Stimulated activated CD8-positive, alpha-beta memory T cell treated with anti-CD3 and anti-CD28 coated beads, Interleukin-4, amount 100 ng/mL, for 48 hours (primary cell): ENCODE results near the gene SIRT6.
A peak's percentile ranks its signal among the peaks of the same experiment; 100 is the strongest.
"Not testable (repeated sequence)": the region's sequence is repeated elsewhere in the genome, so short reads cannot be mapped to it uniquely, and the experiment has no call there.

ENCODE experiments used
- DNase-seq: peaks from one replicate; pipeline ENCODE4 v3.0.0-alpha.2; 2020

Gene SIRT6

DNA sequence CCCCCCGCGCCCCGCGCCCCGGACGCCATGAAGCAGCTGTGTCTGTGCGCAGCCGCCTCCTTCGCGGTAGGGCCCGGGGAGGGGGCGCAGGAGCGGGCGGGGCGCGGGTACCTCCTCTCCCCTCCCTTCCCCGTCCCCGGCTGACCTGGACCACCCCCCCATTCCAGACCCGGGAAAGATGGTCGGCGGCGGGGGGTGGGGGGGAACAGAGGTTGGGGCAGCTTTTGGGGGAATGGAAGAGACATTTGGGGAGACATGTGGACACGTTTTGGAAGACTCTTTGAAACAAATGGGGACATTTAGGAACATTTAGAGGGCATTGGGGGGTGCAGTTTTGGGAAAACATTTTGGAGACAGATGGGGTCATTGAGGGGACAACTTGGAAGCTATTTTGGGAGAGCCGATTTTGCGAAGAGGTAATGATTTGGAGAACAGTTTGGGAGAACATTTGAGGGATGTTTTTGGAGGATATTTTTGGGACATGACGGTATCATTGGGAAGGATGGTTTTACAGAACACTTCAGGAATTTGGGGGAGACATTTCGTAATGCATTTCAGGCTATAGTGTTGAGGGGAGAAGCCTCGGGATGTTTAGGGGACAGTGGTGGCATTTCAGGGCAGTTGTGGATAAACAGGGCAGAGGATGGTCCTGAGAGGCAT is 16.2 kb upstream of the SIRT6 start:
- no peak for DNase-seq

DNA sequence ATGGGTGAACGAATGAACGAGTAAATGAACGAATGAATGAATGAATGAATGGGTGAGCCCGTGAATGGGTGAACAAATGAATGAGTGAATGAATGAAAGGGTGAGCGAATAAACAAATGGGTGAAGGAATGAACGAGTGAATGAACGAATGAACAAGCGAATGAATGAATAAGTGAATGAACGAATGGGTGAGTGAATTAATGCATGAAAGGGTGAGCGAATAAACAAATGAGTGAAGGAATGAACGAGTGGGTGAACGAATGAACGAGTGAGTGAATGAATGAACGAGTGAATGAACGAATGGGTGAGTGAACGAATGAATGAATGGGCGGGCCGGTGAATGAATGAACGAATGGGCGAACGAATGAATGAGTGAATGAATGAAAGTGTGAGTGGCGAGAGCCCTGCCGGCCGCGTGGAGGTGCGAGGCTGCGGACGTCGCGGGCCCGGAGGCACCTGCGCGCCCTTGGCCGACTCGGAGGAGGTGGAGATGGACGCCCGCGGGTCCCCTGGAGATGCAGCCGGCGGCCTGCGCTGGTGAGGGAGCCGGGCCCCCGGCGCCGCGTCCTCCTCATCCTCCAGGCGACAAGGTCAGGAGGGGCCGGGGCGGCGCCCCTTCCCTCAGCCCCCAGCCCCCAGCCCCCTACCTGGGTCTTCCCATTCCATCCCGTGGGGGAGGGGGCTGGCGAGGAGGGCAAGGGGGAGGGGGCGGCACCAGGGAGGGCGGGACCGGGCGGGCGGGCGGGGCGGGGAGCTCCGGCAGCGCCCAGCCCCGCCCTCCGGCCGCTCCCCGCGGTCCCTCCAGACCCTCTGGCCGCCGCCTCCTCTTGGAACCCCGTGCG is 15.5 kb upstream of the SIRT6 start:
- no peak for DNase-seq

GRCh38 chr19:4197228-4197624 is 14.9 kb upstream of the SIRT6 start:
- no peak for DNase-seq

- DNase-seq = no peak
These were observed 14.3 kb upstream of the SIRT6 start for GRCh38 chr19:4196587-4197148.

DNA sequence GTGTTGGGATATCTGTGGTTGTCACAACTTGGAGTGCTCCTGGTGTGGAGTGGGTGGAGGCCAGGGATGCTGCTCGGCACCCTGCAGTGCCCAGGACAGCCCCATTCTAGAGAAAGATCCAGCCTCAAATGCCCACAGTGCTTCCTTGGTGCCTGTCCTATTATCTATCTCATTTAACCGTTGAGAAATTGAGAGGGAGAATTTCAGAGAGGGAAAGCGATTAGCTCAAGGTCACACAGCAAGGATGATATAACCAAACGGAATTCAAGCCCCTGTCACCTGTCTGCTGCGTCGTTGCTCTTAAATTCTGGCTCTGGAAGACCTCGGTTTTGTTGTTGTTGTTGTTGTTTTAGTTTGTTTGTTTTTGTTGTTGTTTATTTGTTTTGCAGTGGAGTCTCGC is 13.6 kb upstream of the SIRT6 start:
- DNase-seq = no peak

DNA sequence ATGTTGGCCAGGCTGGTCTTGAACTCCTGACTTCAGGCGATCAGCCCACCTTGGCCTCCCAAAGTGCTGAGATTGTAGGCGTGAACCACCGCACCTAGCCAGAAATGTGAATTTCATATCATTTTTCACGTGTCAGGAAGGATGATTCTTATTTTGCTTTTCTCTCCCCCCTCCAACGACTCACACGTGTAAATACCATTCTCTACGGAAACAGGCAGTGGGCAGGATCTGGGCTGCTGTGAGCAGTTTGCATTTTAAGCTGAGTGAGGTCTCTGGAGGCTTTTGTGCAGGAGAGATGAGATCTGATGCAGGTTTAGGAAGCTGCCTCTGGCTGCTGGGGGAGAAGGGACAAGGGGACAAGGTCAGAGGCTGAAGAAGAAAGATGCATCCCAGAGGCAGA is 12.0 kb upstream of the SIRT6 start:
- no peak for DNase-seq

DNA sequence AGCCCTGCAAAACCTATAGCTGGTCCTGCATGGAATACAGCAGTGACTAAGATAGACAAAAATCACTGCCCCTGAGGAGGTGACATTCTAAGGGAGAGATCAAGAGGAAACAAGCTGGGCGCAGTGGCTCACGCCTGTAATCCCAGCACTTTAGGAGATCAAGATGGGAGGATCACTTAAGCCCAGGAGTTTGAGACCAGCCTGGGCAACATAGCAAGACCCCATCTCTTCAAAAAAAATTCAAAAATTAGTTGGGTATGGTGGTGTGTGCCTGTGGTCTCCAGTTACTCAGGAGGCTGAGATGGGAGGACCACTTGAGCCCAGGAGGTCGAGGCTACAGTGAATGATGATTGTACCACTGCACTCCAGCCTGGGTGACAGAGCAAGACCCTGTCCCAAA is 10.2 kb upstream of the SIRT6 start:
- not testable (repeated sequence) for DNase-seq

DNA sequence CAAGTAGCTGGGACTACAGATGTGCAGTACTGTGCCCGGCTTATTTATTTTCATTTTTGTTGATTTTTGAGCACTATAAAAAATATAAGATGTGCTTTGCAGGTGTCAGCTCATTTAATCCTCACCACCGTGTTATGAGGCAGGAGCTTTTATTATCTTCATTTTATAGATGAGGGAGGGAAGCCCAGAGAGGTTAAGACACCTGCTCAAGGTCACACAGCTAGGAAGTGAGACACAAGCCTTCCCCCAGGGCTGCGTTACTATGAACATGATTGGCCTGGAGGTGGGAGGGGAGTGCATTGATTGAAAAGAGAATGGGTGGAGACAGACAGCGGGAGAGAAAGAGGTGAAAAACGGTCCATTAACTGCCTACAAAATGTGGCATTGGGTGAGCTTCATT is 7.3 kb upstream of the SIRT6 start:
- DNase-seq = no peak

DNA sequence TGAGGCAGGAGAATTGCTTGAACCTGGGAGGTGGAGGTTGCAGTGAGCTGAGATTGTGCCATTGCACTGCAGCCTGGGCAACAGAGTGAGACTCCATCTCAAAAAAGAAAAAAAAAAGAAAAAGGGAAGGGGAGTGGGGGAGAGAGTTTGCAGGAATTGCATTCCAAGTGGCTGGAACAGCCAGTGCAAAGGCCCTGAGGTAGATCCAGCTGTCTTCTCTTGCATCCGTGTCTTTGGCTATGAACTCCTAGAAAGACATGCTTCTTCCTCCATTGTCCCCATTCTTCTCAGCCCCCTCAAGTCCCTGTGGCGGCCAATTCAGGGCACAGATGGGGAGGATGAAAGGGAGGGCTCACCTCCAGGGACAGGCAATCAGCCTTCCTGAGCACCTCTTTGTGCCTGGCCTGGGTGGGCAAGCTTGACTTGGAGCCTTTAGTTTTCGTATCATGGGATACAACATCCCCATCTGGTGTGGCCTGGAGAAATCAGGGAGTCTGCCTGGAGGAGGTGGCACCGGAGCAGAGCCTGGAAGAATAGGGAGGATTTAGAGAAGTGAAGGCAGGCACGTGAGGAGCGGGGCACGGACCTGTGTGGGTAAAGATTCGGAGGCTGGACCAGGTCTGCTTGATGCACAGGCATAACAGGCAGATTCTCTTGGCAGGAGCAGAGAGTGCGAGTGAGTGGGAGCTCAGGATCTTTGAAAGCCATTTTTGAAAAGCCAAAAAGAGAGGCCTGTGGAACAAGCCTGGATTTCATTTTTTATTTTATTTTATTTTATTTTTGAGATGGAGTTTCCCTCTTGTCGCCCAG is 5.2 kb upstream of the SIRT6 start:
- no peak for DNase-seq

- peak; percentile 96 for DNase-seq
These were observed 4.0 kb upstream of the SIRT6 start for GRCh38 chr19:4186087-4186993.

DNA sequence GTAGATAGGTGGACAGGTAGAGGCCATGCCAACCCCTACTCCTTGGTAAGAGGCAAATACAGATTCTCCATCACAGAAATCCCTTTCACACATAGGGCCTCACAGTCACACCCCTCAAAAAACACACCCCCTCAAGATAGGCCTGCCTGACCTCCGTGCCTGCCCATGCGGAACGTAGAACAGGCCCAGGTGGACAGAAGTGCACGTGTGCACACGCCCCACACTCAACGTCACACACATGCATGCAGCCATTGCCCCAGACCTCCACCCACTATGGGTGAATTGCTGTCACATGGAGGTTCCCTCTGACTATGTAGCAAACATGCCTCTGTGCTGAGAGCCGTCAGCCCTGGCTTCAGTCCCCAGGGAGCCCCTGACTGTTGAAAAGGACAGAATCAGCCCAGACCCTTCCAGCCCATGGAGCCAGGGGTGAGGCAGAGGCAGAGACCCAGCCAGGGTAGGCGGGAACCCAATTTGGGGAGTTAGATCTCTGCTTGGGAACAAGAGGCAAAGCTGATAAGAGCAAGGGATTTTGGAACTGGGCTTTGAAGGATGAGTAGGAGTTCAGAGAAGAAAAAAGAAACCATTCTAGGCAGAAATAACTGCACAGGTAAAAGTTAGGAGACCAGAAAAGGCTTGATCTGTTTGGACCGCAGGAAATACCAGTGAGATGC is 3.2 kb upstream of the SIRT6 start:
- no peak for DNase-seq

DNA sequence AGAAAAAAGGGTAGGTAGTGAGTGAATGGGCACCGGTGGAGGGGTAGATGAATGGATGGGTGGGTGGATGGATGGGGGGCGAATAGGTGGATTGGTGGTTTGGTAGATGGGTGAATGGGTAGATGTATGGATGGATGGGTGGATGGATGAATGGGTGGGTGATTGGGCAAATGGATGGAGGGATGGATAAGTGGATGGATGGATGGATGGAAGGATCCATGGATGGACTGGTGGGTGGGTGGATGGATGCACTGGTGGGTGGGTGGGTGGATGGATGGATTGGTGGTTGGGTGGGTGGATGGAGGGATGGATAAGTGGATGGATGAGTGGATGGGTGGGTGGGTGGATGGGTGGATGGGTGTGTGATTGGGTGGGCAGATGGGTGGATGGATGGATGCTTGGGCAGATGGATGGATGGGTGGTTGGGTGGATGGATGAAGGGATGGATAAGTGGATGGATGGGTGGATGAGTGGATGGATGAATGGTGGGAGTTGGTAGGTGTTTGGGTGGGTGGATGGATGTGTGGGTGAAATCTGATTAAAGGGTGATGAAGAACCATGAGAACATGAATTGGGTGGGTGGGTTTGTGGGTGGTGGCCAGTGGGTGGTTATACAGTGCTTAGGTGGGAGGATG is 2.5 kb upstream of the SIRT6 start:
- no peak for DNase-seq

GRCh38 chr19:4183967-4184717 is 1.8 kb upstream of the SIRT6 start:
- no peak for DNase-seq

- no peak for DNase-seq
These were observed 1.3 kb downstream of the SIRT6 start for GRCh38 chr19:4181053-4181508.

DNA sequence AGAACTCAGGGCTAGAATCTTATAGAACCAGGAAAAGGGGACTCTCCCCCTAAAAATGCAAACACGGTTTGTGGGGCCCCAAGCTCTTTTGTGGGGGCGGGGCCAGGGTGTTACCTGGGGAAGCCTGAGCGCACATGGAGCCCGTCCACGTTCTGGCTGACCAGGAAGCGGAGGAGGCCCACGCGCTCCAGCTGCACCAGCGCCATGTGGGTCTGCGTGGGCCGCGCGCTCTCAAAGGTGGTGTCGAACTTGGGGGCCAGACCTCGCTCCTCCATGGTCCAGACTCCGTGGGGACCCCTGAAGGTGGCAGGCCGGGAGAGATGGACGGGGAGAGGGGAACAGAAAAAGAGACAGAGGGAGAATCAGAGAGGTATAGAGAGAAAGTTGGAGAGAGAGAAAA is 3.4 kb downstream of the SIRT6 start:
- DNase-seq = no peak

GRCh38 chr19:4177146-4177545 is 5.2 kb downstream of the SIRT6 start:
- no peak for DNase-seq

DNA sequence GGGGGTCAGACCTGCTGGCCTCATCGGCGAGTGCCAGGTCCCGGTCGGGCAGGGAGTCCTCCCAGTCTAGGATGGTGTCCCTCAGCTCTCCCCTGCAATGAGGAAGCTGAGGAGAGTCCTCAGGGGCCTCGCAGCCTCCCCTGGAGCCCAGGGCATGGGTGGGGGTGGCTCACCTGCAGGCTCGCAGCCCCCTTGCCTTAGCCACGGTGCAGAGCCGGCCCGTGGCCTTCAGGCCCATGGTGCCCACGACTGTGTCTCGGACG is 6.8 kb downstream of the SIRT6 start:
- DNase-seq = no peak

GRCh38 chr19:4174895-4175668 is 7.3 kb downstream of the SIRT6 start:
- no peak for DNase-seq

GRCh38 chr19:4174213-4174894 is 8.0 kb downstream of the SIRT6 start:
- DNase-seq = no peak
